ENCODE results near the gene RAB27A. TPM values are rescaled to one million over a fixed set of nuclear protein-coding genes. Genes with fewer than 3 reads are reported as not detected.
A peak's percentile ranks its signal among the peaks of the same experiment; 100 is the strongest.

RAB27A gene
- total and polyA plus RNA-seq, 9 of the 15 experiments (the other 6 are each of a cell fraction or from before 2014, with no cell fraction given) = 31.5 to 171 (median 80.4) TPM

DNA sequence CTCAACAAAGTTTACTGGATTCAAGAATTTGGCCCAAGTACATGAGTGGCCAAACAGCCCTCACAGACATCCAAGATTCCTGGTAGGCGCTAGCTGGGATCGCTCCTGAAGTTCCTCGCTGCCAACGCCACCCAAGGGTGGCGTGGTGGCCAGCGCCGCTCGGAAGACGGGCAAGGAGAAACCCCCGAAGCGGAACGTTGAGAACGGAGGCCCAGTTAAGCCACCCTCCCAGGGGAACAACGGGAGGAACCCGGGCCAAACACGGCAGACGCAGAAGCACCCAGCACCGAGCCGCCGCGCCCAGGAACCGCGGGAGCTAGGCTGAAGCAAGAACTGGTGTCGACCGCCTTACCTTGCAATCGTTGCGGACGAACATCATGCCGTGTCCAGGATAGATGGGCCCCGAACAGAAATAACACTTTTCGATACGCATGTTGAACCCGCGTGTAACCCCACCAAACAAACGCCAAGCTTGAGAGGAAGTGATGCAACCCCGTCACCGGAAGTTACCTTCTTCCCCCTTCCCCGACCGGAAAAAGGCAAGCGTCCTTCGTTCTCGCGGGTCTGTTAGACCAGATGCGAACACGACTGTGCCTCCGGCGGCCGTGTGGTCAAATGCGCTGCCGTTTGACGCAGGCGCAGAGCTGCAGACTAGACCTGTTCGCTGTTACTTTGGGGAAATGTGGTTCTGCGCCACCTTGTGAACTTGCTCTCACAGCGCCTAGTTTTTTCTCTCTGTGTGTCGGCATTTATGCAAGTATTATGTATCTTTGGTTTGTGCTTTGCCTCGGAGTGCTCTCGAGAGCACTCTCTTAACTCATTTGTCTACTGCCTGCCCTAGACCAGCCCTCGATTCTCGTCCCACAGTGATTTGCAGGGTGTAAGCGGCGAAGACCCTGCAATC lies 92.9 kb downstream of the RAB27A start, which contains the start of gene RSL24D1 (continued):
- TF ChIP-seq SREBF1 (IDR thresholded peaks at IDR 0.05; ENCODE audit: borderline replicate concordance, low read depth, low read length) (no peak), SIX5 (IDR thresholded peaks at IDR 0.05; ENCODE audit: borderline replicate concordance in 1 of 2, insufficient read depth in 1 of 2, low read depth in 1 of 2, low read length in 2 of 2) (no peak), CBX3 (IDR thresholded peaks at IDR 0.05; ENCODE audit: borderline replicate concordance in 1 of 2, low read length in 2 of 2) (peak in 1 of 2 experiments; percentile 48; a peak in 1 of 3 replicates), CBX5 (IDR thresholded peaks at IDR 0.05; ENCODE audit: borderline replicate concordance, low read depth) (no peak; the same call in 1 of the 2 replicates), XRCC3 (IDR thresholded peaks at IDR 0.05) (no peak), OTX1 (CRISPR knock-in tag; IDR thresholded peaks at IDR 0.05) (0 out of 2 replicates have a peak, but pooled peaks have one; percentile 49), HDAC3 (IDR thresholded peaks at IDR 0.05; ENCODE audit: borderline replicate concordance, partially characterized antibody) (no peak), YBX1 (IDR thresholded peaks at IDR 0.05) (no peak), GTF2E2 (tag; IDR thresholded peaks at IDR 0.05) (peak; percentile 73; the same call in 1 of the 2 replicates), ZNF589 (CRISPR knock-in tag; IDR thresholded peaks at IDR 0.05; ENCODE audit: low read depth) (no peak), HDAC2 (IDR thresholded peaks at IDR 0.05) (0 out of 2 replicates have a peak, but pooled peaks have one; percentile 62), ATF7 (IDR thresholded peaks at IDR 0.05) (peak; percentile 96), TRIM24 (IDR thresholded peaks at IDR 0.05) (no peak; a peak in 2 of 4 replicates)
- TF ChIP-seq, protein P1, sequence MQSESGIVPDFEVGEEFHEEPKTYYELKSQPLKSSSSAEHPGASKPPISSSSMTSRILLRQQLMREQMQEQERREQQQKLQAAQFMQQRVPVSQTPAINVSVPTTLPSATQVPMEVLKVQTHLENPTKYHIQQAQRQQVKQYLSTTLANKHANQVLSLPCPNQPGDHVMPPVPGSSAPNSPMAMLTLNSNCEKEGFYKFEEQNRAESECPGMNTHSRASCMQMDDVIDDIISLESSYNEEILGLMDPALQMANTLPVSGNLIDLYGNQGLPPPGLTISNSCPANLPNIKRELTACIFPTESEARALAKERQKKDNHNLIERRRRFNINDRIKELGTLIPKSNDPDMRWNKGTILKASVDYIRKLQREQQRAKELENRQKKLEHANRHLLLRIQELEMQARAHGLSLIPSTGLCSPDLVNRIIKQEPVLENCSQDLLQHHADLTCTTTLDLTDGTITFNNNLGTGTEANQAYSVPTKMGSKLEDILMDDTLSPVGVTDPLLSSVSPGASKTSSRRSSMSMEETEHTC (IDR thresholded peaks at IDR 0.05) = no peak
- TF ChIP-seq, protein P2, sequence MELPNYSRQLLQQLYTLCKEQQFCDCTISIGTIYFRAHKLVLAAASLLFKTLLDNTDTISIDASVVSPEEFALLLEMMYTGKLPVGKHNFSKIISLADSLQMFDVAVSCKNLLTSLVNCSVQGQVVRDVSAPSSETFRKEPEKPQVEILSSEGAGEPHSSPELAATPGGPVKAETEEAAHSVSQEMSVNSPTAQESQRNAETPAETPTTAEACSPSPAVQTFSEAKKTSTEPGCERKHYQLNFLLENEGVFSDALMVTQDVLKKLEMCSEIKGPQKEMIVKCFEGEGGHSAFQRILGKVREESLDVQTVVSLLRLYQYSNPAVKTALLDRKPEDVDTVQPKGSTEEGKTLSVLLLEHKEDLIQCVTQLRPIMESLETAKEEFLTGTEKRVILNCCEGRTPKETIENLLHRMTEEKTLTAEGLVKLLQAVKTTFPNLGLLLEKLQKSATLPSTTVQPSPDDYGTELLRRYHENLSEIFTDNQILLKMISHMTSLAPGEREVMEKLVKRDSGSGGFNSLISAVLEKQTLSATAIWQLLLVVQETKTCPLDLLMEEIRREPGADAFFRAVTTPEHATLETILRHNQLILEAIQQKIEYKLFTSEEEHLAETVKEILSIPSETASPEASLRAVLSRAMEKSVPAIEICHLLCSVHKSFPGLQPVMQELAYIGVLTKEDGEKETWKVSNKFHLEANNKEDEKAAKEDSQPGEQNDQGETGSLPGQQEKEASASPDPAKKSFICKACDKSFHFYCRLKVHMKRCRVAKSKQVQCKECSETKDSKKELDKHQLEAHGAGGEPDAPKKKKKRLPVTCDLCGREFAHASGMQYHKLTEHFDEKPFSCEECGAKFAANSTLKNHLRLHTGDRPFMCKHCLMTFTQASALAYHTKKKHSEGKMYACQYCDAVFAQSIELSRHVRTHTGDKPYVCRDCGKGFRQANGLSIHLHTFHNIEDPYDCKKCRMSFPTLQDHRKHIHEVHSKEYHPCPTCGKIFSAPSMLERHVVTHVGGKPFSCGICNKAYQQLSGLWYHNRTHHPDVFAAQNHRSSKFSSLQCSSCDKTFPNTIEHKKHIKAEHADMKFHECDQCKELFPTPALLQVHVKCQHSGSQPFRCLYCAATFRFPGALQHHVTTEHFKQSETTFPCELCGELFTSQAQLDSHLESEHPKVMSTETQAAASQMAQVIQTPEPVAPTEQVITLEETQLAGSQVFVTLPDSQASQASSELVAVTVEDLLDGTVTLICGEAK (IDR thresholded peaks at IDR 0.05) = peak; percentile 98
- TF ChIP-seq, protein P2 (CRISPR knock-in tag; IDR thresholded peaks at IDR 0.05) = no peak
